Nephron progenitor cell (in vitro differentiated cells): ENCODE measurements around the gene DDAH1.

Experiments
- DNase-seq: peaks from one replicate; pipeline ENCODE4 v3.0.0; 2021
- H3K27ac Mint-ChIP-seq: 2 replicates; pipeline ENCODE4 v1.8.0; 2021; ENCODE audit warnings: mild to moderate bottlenecking, moderate library complexity, mixed read lengths
- H3K27me3 Mint-ChIP-seq: 2 replicates; pipeline ENCODE4 v1.8.0; 2021; ENCODE audit warnings: mild to moderate bottlenecking, low read depth, mixed read lengths; ENCODE audit not compliant: poor library complexity
- H3K36me3 Mint-ChIP-seq: 2 replicates; pipeline ENCODE4 v1.8.0; 2021; ENCODE audit warnings: low read depth, mixed read lengths
- H3K4me1 Mint-ChIP-seq: 2 replicates; pipeline ENCODE4 v1.8.0; 2021; ENCODE audit warnings: mixed read lengths
- H3K4me3 Mint-ChIP-seq: 2 replicates; pipeline ENCODE4 v1.8.0; 2021; ENCODE audit warnings: mild to moderate bottlenecking, moderate library complexity, mixed read lengths
- H3K9me3 Mint-ChIP-seq: 2 replicates; pipeline ENCODE4 v1.8.0; 2021; ENCODE audit warnings: mild to moderate bottlenecking, moderate library complexity, mixed read lengths
- TF ChIP-seq, protein P1 (sequence below): fragments of 200-600 bp; sonication (generic); IDR thresholded peaks from 2 replicates; pipeline ENCODE4 v1.5.0; 2021; ENCODE audit warnings: antibody characterized with exemption

DDAH1 gene

DNA sequence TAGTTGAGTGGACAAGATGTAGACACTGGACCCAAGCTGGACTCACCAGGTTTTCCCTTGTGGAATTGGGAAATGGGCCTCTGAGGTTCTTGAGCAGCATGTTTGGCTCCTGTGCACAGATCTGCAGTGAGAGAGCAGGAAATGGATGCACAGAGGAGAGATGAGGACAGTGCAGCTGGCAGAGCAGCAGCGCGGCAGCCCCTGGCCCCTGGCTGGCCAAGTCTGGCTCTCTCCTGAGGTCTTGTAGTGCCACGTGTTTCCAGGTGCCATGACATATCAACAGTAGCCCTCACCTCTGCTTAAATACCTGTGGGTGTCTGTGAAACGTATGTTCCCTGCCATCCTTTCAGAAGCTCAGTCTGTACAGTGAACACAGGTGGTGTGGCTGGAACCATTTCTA is 169.3 kb downstream of the DDAH1 start:
- no peak for DNase-seq
- Mint-ChIP-seq H3K27me3 (peaks cover 10% of the 10 kb centered on the region), H3K27ac (no peak overlapping the region), H3K36me3 (no peaks in the 10 kb centered on the region), H3K4me3 (no peak overlapping the region), H3K9me3 (no peaks in the 10 kb centered on the region), H3K4me1 (peaks cover 32% of the 10 kb centered on the region)
- TF ChIP-seq, protein P1, sequence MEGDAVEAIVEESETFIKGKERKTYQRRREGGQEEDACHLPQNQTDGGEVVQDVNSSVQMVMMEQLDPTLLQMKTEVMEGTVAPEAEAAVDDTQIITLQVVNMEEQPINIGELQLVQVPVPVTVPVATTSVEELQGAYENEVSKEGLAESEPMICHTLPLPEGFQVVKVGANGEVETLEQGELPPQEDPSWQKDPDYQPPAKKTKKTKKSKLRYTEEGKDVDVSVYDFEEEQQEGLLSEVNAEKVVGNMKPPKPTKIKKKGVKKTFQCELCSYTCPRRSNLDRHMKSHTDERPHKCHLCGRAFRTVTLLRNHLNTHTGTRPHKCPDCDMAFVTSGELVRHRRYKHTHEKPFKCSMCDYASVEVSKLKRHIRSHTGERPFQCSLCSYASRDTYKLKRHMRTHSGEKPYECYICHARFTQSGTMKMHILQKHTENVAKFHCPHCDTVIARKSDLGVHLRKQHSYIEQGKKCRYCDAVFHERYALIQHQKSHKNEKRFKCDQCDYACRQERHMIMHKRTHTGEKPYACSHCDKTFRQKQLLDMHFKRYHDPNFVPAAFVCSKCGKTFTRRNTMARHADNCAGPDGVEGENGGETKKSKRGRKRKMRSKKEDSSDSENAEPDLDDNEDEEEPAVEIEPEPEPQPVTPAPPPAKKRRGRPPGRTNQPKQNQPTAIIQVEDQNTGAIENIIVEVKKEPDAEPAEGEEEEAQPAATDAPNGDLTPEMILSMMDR, result no peak

DNA sequence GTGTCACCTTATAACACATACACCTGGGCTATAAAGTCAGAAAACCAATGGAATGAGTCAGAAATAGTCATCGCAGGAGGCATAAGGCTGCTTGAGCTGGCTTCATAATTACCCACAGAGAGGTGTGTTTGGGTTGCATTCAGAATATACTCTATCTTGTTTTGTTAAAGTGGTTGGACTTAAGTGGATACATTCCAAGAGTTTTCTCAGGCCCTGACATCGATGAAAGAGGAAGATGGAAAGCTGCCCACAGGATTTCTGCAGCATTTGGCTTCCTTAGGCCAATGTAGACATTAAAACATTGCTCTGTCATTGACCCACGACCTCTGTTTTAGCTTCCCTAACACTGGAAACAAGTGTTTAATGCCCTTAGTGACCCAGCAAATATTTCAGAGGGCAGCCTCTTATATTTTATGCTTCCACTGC is 169.9 kb downstream of the DDAH1 start:
- TF ChIP-seq, protein P1, result no peak
- H3K27me3 Mint-ChIP-seq, result peaks cover 8% of the 10 kb centered on the region
- no peaks in the 10 kb centered on the region for H3K36me3 Mint-ChIP-seq
- no peaks in the 10 kb centered on the region for H3K9me3 Mint-ChIP-seq
- no peak for DNase-seq
- no peak overlapping the region for H3K27ac Mint-ChIP-seq
- peaks cover 32% of the 10 kb centered on the region for H3K4me1 Mint-ChIP-seq
- H3K4me3 Mint-ChIP-seq, result no peak overlapping the region

DNA sequence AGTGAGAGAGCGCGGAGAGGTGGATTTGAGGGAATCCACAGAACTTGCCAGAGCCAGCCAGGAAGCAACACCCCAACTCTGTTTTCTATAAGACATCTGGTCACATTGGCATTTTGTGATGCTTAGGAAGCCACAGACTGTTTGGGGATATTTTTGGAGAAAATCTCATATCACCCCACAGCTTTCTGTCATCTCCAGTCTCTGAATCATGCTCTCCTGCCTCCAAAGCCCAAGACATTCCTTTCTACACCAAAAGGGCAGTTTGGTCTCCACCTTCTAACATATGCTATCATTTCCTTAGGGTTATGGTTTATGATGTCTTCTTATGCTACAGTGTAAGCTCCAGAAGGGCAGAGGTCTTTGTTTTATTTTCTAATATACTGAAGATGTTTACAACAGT is 174.1 kb downstream of the DDAH1 start:
- Mint-ChIP-seq H3K4me1 (peaks cover 15% of the 10 kb centered on the region), H3K27ac (no peak overlapping the region)

DNA sequence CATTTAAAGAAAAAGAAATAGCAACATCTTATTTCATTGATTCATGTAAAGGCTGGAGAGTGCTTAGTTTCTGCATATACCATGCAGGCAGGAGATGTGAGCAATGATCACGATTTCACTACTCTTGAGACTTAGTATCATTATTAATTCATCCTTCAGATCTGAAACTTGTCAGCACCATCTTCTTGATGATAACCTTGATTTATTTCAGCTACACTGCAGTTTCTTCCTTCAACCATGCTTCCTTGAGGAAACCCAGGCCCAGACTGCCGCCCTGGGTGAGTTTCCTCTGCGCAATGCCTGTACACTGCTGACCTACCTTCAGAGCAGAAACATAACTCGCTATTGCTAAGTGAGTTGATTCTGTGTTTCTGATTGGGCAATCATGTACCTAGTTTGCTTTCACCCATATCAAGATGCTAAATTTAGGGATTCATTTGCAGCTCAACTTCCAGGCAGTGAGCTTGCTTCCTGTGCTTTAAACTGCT is 175.1 kb downstream of the DDAH1 start:
- no peak overlapping the region for H3K4me3 Mint-ChIP-seq
- TF ChIP-seq, protein P1, result no peak
- H3K27me3 Mint-ChIP-seq, result peaks cover 13% of the 10 kb centered on the region

More for the DNA sequence above, 174.1 kb downstream of the DDAH1 start:
- no peak overlapping the region for H3K4me3 Mint-ChIP-seq
- DNase-seq, result no peak
- H3K36me3 Mint-ChIP-seq, result no peaks in the 10 kb centered on the region
- TF ChIP-seq, protein P1, result no peak
- H3K27me3 Mint-ChIP-seq, result peaks cover 10% of the 10 kb centered on the region
- no peaks in the 10 kb centered on the region for H3K9me3 Mint-ChIP-seq

DNA sequence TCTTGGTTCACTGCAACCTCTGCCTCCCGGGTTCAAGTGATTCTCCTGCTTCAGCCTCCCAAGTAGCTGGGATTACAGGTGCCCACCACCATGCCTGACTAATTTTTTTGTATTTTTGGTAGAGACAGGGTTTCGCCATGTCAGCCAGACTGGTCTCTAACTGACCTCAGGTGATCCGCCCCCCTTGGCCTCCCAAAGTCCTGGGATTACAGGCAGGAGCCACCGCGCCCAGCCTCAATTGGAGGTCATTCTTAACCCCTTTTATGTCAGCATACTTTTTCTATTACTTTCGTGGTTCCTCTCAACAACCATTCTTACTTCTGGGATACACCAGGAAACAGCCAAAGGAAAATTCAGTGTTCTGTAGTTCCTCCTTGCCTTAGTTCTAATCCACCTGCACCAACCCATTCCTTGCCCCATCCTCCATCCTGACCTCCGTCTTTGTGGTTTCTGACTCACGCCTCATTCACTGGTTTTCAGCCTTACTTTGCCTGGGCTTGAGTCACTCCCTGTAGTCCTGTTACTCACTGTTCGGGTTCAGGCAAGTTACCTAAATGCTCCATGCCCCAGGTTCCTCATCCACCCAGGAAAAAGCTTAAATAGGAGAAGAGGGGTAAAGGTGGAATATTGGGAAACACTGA is 175.6 kb downstream of the DDAH1 start:
- peaks cover 4% of the 10 kb centered on the region for H3K4me1 Mint-ChIP-seq
- TF ChIP-seq, protein P1, result no peak

More for the DNA sequence above, 175.1 kb downstream of the DDAH1 start:
- Mint-ChIP-seq H3K27ac (no peak overlapping the region), H3K36me3 (no peaks in the 10 kb centered on the region), H3K4me1 (peaks cover 9% of the 10 kb centered on the region), H3K9me3 (no peaks in the 10 kb centered on the region)
- no peak for DNase-seq

DNA sequence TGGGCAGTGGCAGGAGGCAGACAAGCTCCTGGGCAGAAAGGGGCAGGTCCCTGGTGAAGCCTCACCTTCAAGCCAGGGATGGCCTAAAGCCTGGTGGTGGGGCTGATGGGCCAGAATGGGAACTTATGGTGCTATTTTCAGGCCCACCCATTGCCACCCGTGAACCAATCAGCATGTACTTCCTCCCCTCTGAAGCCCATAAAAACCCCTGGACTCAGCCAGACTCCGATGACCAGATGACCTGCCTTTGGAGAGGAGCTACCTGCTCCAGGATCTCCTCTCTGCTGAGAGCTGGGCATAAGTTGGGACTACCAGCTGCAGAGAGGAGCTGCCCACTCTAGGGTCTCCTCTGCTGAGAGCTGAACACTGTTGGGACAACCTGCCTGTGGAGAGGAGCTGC is 180.8 kb downstream of the DDAH1 start:
- H3K4me3 Mint-ChIP-seq, result no peak overlapping the region
- H3K9me3 Mint-ChIP-seq, result no peaks in the 10 kb centered on the region
- peaks cover 18% of the 10 kb centered on the region for H3K27me3 Mint-ChIP-seq
- peaks cover 6% of the 10 kb centered on the region for H3K4me1 Mint-ChIP-seq
- no peak overlapping the region for H3K27ac Mint-ChIP-seq
- TF ChIP-seq, protein P1, result no peak
- DNase-seq, result no peak
- H3K36me3 Mint-ChIP-seq, result no peaks in the 10 kb centered on the region

More for the DNA sequence above, 175.6 kb downstream of the DDAH1 start:
- Mint-ChIP-seq H3K27ac (no peak overlapping the region), H3K9me3 (no peaks in the 10 kb centered on the region), H3K27me3 (peaks cover 13% of the 10 kb centered on the region), H3K4me3 (no peak overlapping the region), H3K36me3 (no peaks in the 10 kb centered on the region)
- DNase-seq, result no peak
